Measurements from ENCODE around the gene PPP1CC. TPM values are rescaled to one million over a fixed set of nuclear protein-coding genes. Genes with fewer than 3 reads are reported as not detected.

The PPP1CC gene
- total RNA-seq, 6 experiments from 2014 or later = 95.2 to 140 (median 134) TPM

- Mint-ChIP-seq H3K36me3 (ENCODE audit: low read depth) (no peaks in the 10 kb centered on the region), H3K27me3 (ENCODE audit: insufficient read depth) (peaks cover 45% of the 10 kb centered on the region), H3K27ac (no peak overlapping the region), H3K4me1 (ENCODE audit: low read depth) (0 out of 2 replicates have a peak, but pooled peaks cover 4% of the 10 kb centered on the region), H3K9me3 (peaks cover 4% of the 10 kb centered on the region; the same call in 1 of the 2 replicates), H3K4me3 (no peak overlapping the region)
- no peak for TF ChIP-seq CTCF (IDR thresholded peaks at IDR 0.05)
- no peak for DNase-seq
These were observed 56.3 kb downstream of the PPP1CC start for GRCh38 chr12:110686294-110686903.

- Mint-ChIP-seq H3K27me3 (ENCODE audit: insufficient read depth) (peaks cover 44% of the 10 kb centered on the region), H3K36me3 (ENCODE audit: low read depth) (no peaks in the 10 kb centered on the region), H3K27ac (no peak overlapping the region), H3K9me3 (peaks cover 4% of the 10 kb centered on the region; the same call in 1 of the 2 replicates), H3K4me3 (no peak overlapping the region), H3K4me1 (ENCODE audit: low read depth) (0 out of 2 replicates have a peak, but pooled peaks cover under 1% of the 10 kb centered on the region)
- TF ChIP-seq CTCF (IDR thresholded peaks at IDR 0.05) = no peak
- no peak for DNase-seq
These were observed 58.3 kb downstream of the PPP1CC start for GRCh38 chr12:110684312-110684836.

GRCh38 chr12:110683888-110684287 lies 58.8 kb downstream of the PPP1CC start:
- Mint-ChIP-seq H3K4me3 (no peak overlapping the region), H3K27ac (no peak overlapping the region)
- no peak for TF ChIP-seq CTCF (IDR thresholded peaks at IDR 0.05)

GRCh38 chr12:110680032-110680431 lies 62.7 kb downstream of the PPP1CC start:
- H3K4me1 Mint-ChIP-seq (ENCODE audit: low read depth) = no peaks in the 10 kb centered on the region
- H3K4me3 Mint-ChIP-seq = no peak overlapping the region
- no peak for TF ChIP-seq CTCF (IDR thresholded peaks at IDR 0.05)
- no peak overlapping the region for H3K27ac Mint-ChIP-seq
- H3K9me3 Mint-ChIP-seq = peaks cover 3% of the 10 kb centered on the region; the same call in 1 of the 2 replicates
- peaks cover 30% of the 10 kb centered on the region for H3K27me3 Mint-ChIP-seq (ENCODE audit: insufficient read depth)
- no peak for DNase-seq
- no peaks in the 10 kb centered on the region for H3K36me3 Mint-ChIP-seq (ENCODE audit: low read depth)

More at GRCh38 chr12:110683888-110684287, 58.8 kb downstream of the PPP1CC start:
- Mint-ChIP-seq H3K36me3 (ENCODE audit: low read depth) (no peaks in the 10 kb centered on the region), H3K27me3 (ENCODE audit: insufficient read depth) (peaks cover 43% of the 10 kb centered on the region), H3K9me3 (peaks cover 4% of the 10 kb centered on the region; the same call in 1 of the 2 replicates), H3K4me1 (ENCODE audit: low read depth) (no peaks in the 10 kb centered on the region)
- DNase-seq = no peak

GRCh38 chr12:110679201-110679600 lies 63.5 kb downstream of the PPP1CC start:
- Mint-ChIP-seq H3K27ac (no peak overlapping the region), H3K9me3 (no peaks in the 10 kb centered on the region; the same call in 1 of the 2 replicates), H3K36me3 (ENCODE audit: low read depth) (no peaks in the 10 kb centered on the region), H3K4me1 (ENCODE audit: low read depth) (no peaks in the 10 kb centered on the region), H3K4me3 (no peak overlapping the region), H3K27me3 (ENCODE audit: insufficient read depth) (peaks cover 31% of the 10 kb centered on the region)
- DNase-seq = no peak
- no peak for TF ChIP-seq CTCF (IDR thresholded peaks at IDR 0.05)
